WERI-Rb-1 (cell line): Measurements from ENCODE around the gene SPOCK1.

Experiments used
- DNase-seq: peaks from one replicate; pipeline ENCODE4 v3.0.0-alpha.2; 2020
- H3K27ac ChIP-seq: fragments of 250-450 bp; sonication (Bioruptor Pico); 2 replicates; pipeline ENCODE4 v1.5.1; 2020; ENCODE audit warnings: mild to moderate bottlenecking, moderate library complexity
- H3K27me3 ChIP-seq: fragments of 250-450 bp; sonication (Bioruptor Pico); 2 replicates; pipeline ENCODE4 v1.5.1; 2021; ENCODE audit warnings: mild to moderate bottlenecking, low read depth, moderate library complexity; ENCODE audit not compliant: insufficient read depth, severe bottlenecking
- H3K36me3 ChIP-seq: fragments of 250-450 bp; sonication (Bioruptor Pico); 2 replicates; pipeline ENCODE4 v1.5.1; 2020; ENCODE audit warnings: mild to moderate bottlenecking, moderate library complexity
- H3K4me3 ChIP-seq: 2 replicates; pipeline ENCODE4 v1.5.1; 2011; ENCODE audit warnings: low read depth, mild to moderate bottlenecking, control low read depth, low read length
- H3K9me3 ChIP-seq: fragments of 250-450 bp; sonication (Bioruptor Pico); 2 replicates; pipeline ENCODE4 v1.5.1; 2021; ENCODE audit warnings: mild to moderate bottlenecking, moderate library complexity; ENCODE audit not compliant: severe bottlenecking
- TF ChIP-seq, protein P1 (sequence below): IDR thresholded peaks from 2 replicates; pipeline ENCODE4 v1.5.1; 2011; ENCODE audit warnings: low read depth, mild to moderate bottlenecking, control low read depth, inconsistent platforms, low read length

The SPOCK1 gene

DNA sequence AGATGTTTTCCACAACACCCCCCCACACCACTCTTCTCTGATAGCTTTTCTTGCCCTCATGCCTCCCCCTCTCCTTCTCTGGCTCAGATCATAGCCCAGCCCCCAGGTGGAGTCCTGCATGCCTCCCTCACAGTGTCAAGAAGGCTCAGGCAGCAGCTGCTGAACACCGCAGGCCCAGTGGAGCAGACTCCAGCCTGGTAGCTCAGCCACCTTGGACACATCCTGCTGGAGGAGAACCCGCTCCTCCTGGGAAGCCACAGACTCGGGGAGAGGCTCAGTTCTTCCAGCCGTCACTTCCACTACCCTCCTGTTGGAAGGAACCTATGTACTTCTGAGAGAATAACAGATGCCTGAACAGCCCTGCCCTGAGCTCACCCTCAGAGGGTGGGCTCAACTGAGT, 143.4 kb downstream of the SPOCK1 start:
- peaks cover 22% of the 10 kb centered on the region for H3K27me3 ChIP-seq
- no peaks in the 10 kb centered on the region for H3K9me3 ChIP-seq
- TF ChIP-seq, protein P1, sequence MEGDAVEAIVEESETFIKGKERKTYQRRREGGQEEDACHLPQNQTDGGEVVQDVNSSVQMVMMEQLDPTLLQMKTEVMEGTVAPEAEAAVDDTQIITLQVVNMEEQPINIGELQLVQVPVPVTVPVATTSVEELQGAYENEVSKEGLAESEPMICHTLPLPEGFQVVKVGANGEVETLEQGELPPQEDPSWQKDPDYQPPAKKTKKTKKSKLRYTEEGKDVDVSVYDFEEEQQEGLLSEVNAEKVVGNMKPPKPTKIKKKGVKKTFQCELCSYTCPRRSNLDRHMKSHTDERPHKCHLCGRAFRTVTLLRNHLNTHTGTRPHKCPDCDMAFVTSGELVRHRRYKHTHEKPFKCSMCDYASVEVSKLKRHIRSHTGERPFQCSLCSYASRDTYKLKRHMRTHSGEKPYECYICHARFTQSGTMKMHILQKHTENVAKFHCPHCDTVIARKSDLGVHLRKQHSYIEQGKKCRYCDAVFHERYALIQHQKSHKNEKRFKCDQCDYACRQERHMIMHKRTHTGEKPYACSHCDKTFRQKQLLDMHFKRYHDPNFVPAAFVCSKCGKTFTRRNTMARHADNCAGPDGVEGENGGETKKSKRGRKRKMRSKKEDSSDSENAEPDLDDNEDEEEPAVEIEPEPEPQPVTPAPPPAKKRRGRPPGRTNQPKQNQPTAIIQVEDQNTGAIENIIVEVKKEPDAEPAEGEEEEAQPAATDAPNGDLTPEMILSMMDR: no peak
- DNase-seq: no peak
- H3K4me3 ChIP-seq: no peak overlapping the region
- H3K27ac ChIP-seq: no peak overlapping the region
- H3K36me3 ChIP-seq: no peaks in the 10 kb centered on the region

- Histone ChIP-seq H3K9me3 (no peaks in the 10 kb centered on the region), H3K36me3 (no peaks in the 10 kb centered on the region), H3K27ac (no peak overlapping the region), H3K27me3 (peaks cover 22% of the 10 kb centered on the region), H3K4me3 (no peak overlapping the region)
- DNase-seq: no peak
- TF ChIP-seq, protein P1: no peak
Measured at GRCh38 chr5:137352095-137352494, 147.0 kb downstream of the SPOCK1 start.

GRCh38 chr5:137350791-137351190, 148.3 kb downstream of the SPOCK1 start:
- Histone ChIP-seq H3K27ac (no peak overlapping the region), H3K27me3 (peaks cover 18% of the 10 kb centered on the region), H3K9me3 (no peaks in the 10 kb centered on the region), H3K4me3 (no peak overlapping the region), H3K36me3 (no peaks in the 10 kb centered on the region)
- TF ChIP-seq, protein P1: no peak
- no peak for DNase-seq

DNA sequence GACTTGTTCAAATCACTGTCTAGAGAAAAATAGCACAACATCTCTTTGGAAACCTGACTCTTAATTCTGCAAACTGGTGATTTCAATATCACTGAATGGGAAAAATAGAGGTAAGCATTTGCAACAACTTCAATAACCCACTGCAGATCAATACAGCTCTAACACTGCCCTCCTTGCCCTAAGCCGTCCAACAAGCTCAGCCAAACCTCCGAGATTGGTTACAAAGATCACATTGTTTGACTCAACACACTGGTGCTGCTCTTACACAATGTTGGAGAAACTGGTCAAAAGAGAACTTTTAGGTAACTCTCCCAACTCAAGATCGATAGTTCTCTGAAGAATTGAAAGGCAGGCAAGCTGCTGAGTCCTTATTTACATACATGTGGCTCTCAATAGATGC, 150.4 kb downstream of the SPOCK1 start:
- Histone ChIP-seq H3K27me3 (peaks cover 15% of the 10 kb centered on the region), H3K4me3 (no peak overlapping the region), H3K36me3 (no peaks in the 10 kb centered on the region), H3K9me3 (no peaks in the 10 kb centered on the region), H3K27ac (no peak overlapping the region)
- TF ChIP-seq, protein P1: no peak
- no peak for DNase-seq

GRCh38 chr5:137347865-137348264, 151.3 kb downstream of the SPOCK1 start:
- TF ChIP-seq, protein P1: no peak
- peaks cover 9% of the 10 kb centered on the region for H3K27me3 ChIP-seq
- no peaks in the 10 kb centered on the region for H3K9me3 ChIP-seq
- DNase-seq: no peak
- H3K27ac ChIP-seq: no peak overlapping the region
- no peaks in the 10 kb centered on the region for H3K36me3 ChIP-seq
- H3K4me3 ChIP-seq: no peak overlapping the region

GRCh38 chr5:137346281-137346680, 152.8 kb downstream of the SPOCK1 start:
- Histone ChIP-seq H3K27ac (no peak overlapping the region), H3K4me3 (no peak overlapping the region), H3K36me3 (no peaks in the 10 kb centered on the region), H3K27me3 (peaks cover 1% of the 10 kb centered on the region), H3K9me3 (no peaks in the 10 kb centered on the region)
- TF ChIP-seq, protein P1: no peak
- DNase-seq: no peak
